ENCODE results near the gene BCOR.

BCOR gene

GRCh38 chrX:40111868-40112267 lies 14.1 kb upstream of the BCOR start:
- DNase-seq: no peak

- DNase-seq: no peak
These were observed 11.7 kb upstream of the BCOR start for GRCh38 chrX:40109288-40110008.

- no peak for DNase-seq
These were observed 11.2 kb upstream of the BCOR start for GRCh38 chrX:40108959-40109287.

DNA sequence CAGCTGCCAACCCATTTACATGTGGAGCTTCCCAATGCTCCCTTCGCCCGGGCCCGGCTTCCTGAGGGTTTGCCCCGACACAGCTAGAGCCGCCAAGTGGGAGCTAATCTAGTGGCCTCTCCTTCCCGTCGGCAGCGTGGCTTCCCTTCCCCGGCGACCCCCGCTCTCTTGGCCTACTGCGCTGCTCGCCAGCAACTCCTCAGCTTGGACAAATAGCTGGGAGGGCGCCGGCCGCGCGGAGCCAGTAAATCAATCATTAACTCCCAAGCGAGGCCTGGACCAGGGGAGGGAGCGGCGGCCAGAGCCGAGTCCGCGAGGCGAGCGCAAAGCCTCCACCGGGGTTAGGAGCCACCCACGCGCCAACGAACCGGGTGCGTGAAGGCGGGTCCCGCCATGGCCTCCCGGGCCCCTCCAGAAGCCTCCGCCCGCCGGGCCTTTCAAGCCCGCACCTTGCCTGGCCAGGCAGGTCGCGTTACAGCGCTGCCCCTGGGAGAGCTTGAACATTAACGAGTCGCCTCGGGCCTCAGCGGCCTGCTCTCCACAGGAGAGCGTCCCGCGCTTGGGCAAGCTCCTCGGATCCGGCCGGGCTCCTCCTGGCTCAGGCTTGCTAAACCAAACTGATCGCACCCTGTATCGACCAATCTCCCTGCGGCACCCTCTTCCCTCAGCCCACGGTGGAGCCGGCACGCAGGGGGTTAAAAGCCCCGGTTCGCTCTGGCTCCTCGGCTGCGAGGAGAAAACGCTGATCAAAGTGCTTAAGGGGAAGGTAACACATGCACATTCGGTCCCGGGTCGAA lies 10.6 kb upstream of the BCOR start:
- DNase-seq: no peak

GRCh38 chrX:40107291-40108161 lies 9.8 kb upstream of the BCOR start:
- no peak for DNase-seq

DNA sequence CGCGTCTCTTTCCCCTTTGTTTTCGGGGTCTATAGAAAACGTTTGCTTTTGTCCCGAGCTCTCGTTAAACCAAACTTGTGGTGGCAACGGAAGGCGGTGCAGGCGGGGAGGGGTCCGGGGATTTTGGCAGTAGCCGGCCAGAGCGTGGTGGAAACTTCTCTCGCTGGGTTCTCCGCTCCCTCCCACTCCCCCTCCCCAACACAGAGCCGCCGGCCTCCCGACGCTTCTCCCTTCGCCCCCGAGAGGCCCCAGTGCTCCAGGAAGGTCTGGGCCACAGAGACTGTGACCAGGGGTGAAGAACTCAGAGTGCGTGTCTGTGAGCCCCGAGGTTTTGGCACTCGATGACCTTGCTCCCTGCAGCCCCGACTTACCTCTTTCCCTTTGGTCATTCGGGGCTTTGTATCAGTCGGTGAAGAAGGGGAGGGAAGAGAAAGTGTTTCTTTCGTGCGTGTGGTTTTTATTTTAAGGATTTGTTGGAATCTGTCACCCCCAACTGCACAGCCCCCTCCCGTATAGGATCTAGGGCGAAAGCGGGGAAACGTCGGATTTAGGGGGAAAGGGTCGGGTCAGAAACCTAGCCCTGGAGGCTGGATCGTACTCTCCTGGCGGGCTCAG lies 9.0 kb upstream of the BCOR start:
- no peak for DNase-seq

DNA sequence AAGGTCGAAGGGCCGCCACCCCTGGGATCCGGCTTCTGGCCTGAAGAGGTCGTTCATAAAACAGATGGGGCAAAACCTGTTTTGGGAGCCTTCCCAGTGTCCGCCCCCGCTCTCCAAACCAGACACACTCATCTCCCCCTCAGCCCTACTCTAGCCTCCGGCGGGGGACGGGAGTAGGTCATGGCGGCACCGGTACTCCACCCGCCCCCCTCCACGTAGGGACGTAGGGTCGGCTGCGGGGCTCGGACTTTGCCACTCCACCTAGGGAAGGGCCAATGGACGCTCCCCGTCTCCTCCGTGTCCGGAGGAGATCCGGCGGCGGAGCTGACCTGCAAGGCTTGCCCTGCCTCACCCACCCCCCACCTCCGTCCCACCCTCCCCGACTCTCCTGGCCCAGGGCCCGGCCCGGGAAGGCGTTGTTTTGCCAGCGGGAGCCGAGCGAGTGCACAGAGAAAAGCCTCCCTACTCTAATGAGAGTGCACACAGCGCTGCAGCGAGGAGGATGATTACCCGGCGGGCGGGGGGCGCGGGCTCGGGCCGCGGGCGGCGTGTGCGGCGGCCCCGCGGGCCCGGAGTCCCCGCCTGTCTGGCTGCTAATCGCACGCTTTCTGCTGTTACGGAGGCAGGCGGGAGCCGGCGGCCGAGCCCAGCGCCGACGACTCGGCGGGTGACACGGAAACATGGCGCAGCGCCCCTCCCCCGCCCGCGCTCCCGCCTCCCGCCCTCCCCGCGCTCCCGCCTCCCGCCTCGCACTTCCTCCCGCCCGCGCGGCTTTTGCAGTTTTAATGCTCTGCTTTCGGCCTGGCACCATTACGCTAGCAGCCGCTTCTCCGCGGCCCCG lies 8.3 kb upstream of the BCOR start:
- DNase-seq: no peak

DNA sequence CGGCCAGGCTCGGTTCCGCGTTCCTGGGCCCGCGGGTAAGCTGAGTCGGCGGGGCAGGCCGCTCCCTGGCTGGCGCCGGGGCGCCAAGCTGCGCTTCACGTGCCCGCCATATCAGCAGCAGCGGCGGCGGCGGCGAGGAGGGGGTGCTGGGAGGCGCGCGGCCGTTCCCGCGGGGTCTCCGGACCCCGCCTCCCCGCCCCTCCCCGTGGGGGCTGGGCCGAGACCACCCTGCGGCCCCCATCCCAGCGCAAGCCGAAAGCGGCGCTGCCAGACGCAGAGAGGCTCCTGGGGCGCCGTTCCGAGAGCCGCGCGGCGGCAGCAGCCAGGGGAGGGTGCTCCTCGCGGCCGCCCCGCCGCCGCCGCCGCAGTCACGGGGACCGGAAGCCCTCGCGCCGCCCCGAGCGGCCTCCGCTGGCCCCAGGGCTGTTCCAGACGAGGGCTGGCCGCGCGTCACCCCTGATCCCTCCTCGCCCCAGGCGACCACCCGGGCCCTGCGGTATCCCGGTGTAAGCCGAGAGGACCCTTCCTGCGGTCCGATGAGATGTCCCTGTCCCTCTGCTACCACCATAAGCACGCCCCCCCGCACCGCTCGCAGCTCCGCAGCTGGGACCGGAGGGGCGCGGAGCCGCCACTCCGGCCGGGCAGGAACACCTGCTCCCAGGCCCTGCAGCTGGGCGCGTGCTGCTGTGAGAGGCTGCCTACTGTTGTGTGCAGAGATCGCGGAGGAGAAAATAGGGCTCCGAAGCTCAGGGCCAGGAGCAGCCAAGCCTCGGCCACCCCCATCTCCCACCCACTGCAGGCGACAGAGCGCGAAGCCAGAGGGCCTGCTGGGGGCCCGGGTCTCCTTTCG lies 7.5 kb upstream of the BCOR start:
- DNase-seq: no peak

DNA sequence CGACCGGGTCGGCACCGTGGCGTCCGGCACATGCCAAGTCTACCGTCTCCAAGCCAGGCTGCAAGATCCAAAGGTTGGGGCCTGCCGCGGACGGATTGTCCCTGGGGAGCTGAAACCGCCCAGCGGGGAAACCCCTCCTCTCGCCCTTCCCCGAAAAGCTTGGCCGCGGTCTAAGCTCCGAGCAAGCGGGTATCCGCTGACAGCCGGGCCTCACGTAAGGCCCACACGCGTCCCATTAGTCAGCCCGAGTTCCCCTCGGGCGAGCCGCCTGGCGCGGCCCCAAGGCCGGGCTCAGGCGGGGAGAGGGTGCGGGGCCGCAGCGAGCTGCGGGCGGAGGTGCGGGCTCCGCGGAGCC lies 6.8 kb upstream of the BCOR start:
- no peak for DNase-seq

DNA sequence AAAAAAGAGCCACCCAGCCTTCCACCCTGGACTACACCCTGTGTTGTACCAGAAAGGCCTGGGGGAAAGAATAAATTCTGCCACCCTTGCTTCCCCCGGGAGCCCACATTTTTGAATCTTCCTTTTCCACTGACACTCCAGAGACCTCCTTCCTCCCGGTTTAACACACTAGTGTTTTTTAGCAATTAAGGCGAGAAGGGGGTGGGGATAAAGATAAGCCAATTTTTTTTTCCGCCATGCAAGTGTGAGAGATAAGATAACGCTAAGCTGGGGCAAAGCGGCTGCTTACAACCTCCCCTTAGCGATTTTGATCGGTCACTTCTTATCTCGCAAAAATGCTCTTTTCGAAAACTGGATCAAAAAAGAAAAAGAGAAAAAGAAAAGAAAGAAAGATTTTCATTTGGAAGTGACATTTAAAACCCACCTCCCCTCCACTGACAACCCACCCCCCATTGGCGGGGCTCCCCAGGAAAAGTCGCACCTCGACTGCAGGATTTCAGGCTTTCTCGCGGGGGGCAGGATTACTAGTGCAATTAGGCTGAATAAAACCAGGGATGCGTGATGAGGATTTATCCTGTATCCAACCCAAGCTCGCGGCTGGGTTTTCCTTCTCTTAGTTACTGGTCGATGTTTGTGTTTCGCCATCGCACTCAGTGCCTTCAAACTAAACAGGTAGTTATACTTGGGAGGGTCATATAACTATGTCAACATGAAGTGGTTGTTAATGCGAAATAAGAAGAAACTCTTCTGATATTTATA lies 6.0 kb upstream of the BCOR start:
- no peak for DNase-seq

DNA sequence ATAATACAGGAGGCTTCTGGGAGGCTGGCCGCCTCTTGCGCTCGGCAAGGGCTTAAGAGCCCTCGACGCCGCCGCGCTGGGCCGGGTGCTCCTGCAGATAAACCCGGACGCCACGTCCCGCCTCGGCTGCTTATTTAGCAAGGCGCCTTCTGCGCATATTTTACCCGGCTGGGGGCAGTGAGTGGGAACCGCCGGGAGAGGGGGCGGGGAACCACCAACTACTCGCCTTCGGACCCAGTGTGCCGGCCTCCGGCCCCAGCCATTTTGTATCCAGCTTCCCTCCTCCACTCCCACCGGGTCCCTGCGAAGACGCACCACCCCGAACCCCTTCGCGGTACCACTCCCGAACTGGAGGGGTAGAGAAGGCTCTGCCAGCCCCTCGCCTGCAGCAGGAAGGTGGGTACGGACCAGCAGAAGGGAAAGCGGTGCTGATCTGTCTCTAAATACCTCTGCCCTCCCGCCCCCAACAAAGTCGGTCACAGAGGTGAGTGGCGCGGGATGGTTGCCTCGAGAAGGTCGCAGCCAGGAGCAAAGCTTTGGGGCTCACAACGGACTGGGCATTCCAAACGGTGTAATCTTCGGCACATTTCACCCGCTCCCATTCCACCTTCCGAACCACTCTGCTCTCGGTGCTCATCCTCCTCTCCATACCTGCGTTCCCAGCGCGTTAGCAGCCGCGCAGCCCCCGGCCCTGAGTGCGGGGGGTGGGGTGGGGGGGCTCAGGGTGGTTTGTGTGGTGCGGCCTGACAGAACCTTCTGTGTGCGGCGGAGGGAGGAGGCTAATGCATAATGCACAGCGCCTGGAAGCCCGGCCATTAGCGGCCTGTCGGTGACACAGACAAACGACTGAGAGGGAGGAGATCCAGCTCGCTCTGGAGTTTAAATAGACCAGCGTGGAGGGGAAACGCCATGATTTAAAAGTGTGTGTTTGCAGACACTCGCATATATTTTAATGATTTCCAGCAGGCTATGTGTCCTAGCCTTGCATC lies 4.9 kb upstream of the BCOR start:
- no peak for DNase-seq

- no peak for DNase-seq
These were observed 3.7 kb upstream of the BCOR start for GRCh38 chrX:40101430-40101802.

- DNase-seq: no peak
These were observed 3.0 kb upstream of the BCOR start for GRCh38 chrX:40100537-40101429.

DNA sequence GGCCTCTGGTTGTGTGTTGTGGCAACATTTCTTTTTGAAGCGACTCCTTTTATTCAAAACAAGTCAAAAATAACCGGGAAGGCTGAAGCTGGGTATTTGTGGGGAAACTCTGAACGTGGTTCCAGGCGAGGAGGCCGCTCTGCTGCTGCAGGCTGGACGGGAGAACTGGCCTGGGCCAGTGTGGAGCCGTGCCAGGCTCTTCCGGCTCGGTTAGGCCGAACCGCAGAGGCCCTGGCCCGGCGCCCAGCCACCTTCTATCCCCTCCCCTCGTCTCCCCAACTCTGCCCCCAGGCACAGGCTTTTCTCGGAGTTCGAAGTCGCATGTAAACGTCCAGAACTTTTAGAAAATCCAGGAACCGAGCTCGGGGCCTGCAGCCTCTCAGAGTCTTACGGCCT lies 2.4 kb upstream of the BCOR start:
- no peak for DNase-seq

GRCh38 chrX:40099055-40099958 lies 1.5 kb upstream of the BCOR start:
- DNase-seq: no peak

GRCh38 chrX:40098264-40099054 lies 701 bp upstream of the BCOR start:
- DNase-seq: no peak

All from Kasumi-1 (cell line).